Measurements from ENCODE around the gene RNPEP. TPM values are rescaled to one million over a fixed set of nuclear protein-coding genes. Genes with fewer than 3 reads are reported as not detected.

The RNPEP gene
- total and polyA plus RNA-seq, 4 donors: 19.1 to 41.4 (median 36.9) TPM

- Histone ChIP-seq H3K4me3 (ENCODE audit: low read depth, low read length) (peak overlapping the region; percentile 65), H3K36me3 (ENCODE audit: control insufficient read depth, insufficient read depth, low read length) (peaks cover 10% of the 10 kb centered on the region), H3K9me3 (ENCODE audit: control insufficient read depth, insufficient read depth, low read length) (no peaks in the 10 kb centered on the region), H3K27ac (ENCODE audit: low read depth, low read length) (peak overlapping the region; percentile 80), H3K27me3 (ENCODE audit: control insufficient read depth, insufficient read depth, low read length) (no peaks in the 10 kb centered on the region), H3K4me1 (ENCODE audit: control insufficient read depth, insufficient read depth, low read length) (peaks cover 11% of the 10 kb centered on the region)
- WGBS (ENCODE audit: insufficient coverage): 20% methylated on average over 8 of the region's 11 CpGs
- peak in 3 of 6 donors; percentile 5 to 43 (median 7) for DNase-seq (ENCODE audit: low read depth in 4 of 6, low spot score in 6 of 6)
Measured at GRCh38 chr1:201983380-201983805, 945 bp downstream of the RNPEP start.

- no peak overlapping the region for H3K27ac ChIP-seq (ENCODE audit: low read depth, low read length)
- no peak for DNase-seq (ENCODE audit: low read depth in 4 of 6, low spot score in 6 of 6)
- H3K4me3 ChIP-seq (ENCODE audit: low read depth, low read length): no peak overlapping the region
- H3K27me3 ChIP-seq (ENCODE audit: control insufficient read depth, insufficient read depth, low read length): no peaks in the 10 kb centered on the region
- H3K9me3 ChIP-seq (ENCODE audit: control insufficient read depth, insufficient read depth, low read length): no peaks in the 10 kb centered on the region
- H3K36me3 ChIP-seq (ENCODE audit: control insufficient read depth, insufficient read depth, low read length): peaks cover 14% of the 10 kb centered on the region
- H3K4me1 ChIP-seq (ENCODE audit: control insufficient read depth, insufficient read depth, low read length): peaks cover 11% of the 10 kb centered on the region
- WGBS (ENCODE audit: insufficient coverage): no CpG with 5 or more reads among the region's 3 CpGs
Measured at GRCh38 chr1:201984446-201984845, 2.0 kb downstream of the RNPEP start.

DNA sequence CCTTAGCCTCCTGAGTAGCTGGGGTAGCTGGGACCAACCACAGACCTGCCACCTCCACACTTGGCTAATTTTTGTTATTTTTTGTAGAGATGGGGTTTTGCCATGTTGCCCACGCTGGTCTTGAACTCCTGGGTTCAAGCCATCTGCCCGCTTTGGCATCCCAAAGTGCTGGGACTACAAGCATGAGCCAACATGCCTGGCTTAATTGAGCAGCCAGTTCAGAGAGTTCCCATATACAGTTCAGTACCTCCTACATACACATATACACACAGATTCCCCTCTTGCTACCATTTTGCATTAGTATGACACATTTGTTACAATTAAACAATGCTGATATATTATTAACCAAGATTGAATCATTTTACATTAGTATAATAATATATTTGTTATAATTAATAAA is 2.9 kb downstream of the RNPEP start:
- Histone ChIP-seq H3K4me3 (ENCODE audit: low read depth, low read length) (no peak overlapping the region), H3K4me1 (ENCODE audit: control insufficient read depth, insufficient read depth, low read length) (peaks cover 11% of the 10 kb centered on the region), H3K9me3 (ENCODE audit: control insufficient read depth, insufficient read depth, low read length) (no peaks in the 10 kb centered on the region), H3K36me3 (ENCODE audit: control insufficient read depth, insufficient read depth, low read length) (peaks cover 24% of the 10 kb centered on the region), H3K27ac (ENCODE audit: low read depth, low read length) (no peak overlapping the region), H3K27me3 (ENCODE audit: control insufficient read depth, insufficient read depth, low read length) (no peaks in the 10 kb centered on the region)
- 92% methylated on average over 2 of the region's 2 CpGs for WGBS (ENCODE audit: insufficient coverage)
- no peak for DNase-seq (ENCODE audit: low read depth in 4 of 6, low spot score in 6 of 6)

- peaks cover 5% of the 10 kb centered on the region for H3K4me1 ChIP-seq (ENCODE audit: control insufficient read depth, insufficient read depth, low read length)
- H3K4me3 ChIP-seq (ENCODE audit: low read depth, low read length): no peak overlapping the region
- H3K9me3 ChIP-seq (ENCODE audit: control insufficient read depth, insufficient read depth, low read length): no peaks in the 10 kb centered on the region
- no peak for DNase-seq (ENCODE audit: low read depth in 4 of 6, low spot score in 6 of 6)
- no peaks in the 10 kb centered on the region for H3K27me3 ChIP-seq (ENCODE audit: control insufficient read depth, insufficient read depth, low read length)
- 97% methylated on average over 5 of the region's 7 CpGs for WGBS (ENCODE audit: insufficient coverage)
- H3K27ac ChIP-seq (ENCODE audit: low read depth, low read length): no peak overlapping the region
- peaks cover 47% of the 10 kb centered on the region for H3K36me3 ChIP-seq (ENCODE audit: control insufficient read depth, insufficient read depth, low read length)
Measured at GRCh38 chr1:201988601-201989000, 6.2 kb downstream of the RNPEP start.

GRCh38 chr1:201989354-201990128 is 7.1 kb downstream of the RNPEP start:
- no peak overlapping the region for H3K4me3 ChIP-seq (ENCODE audit: low read depth, low read length)
- peaks cover 56% of the 10 kb centered on the region for H3K36me3 ChIP-seq (ENCODE audit: control insufficient read depth, insufficient read depth, low read length)
- DNase-seq (ENCODE audit: low read depth in 4 of 6, low spot score in 6 of 6): no peak

GRCh38 chr1:201990427-201990826 is 8.0 kb downstream of the RNPEP start:
- no peaks in the 10 kb centered on the region for H3K27me3 ChIP-seq (ENCODE audit: control insufficient read depth, insufficient read depth, low read length)
- no peak overlapping the region for H3K4me3 ChIP-seq (ENCODE audit: low read depth, low read length)
- no peak overlapping the region for H3K27ac ChIP-seq (ENCODE audit: low read depth, low read length)
- WGBS (ENCODE audit: insufficient coverage): 60% methylated on average over 1 of the region's 6 CpGs
- no peaks in the 10 kb centered on the region for H3K4me1 ChIP-seq (ENCODE audit: control insufficient read depth, insufficient read depth, low read length)
- no peak for DNase-seq (ENCODE audit: low read depth in 4 of 6, low spot score in 6 of 6)
- H3K9me3 ChIP-seq (ENCODE audit: control insufficient read depth, insufficient read depth, low read length): no peaks in the 10 kb centered on the region
- H3K36me3 ChIP-seq (ENCODE audit: control insufficient read depth, insufficient read depth, low read length): peaks cover 62% of the 10 kb centered on the region

More at GRCh38 chr1:201989354-201990128, 7.1 kb downstream of the RNPEP start:
- no peaks in the 10 kb centered on the region for H3K4me1 ChIP-seq (ENCODE audit: control insufficient read depth, insufficient read depth, low read length)
- no peaks in the 10 kb centered on the region for H3K27me3 ChIP-seq (ENCODE audit: control insufficient read depth, insufficient read depth, low read length)
- H3K27ac ChIP-seq (ENCODE audit: low read depth, low read length): no peak overlapping the region
- H3K9me3 ChIP-seq (ENCODE audit: control insufficient read depth, insufficient read depth, low read length): no peaks in the 10 kb centered on the region
- WGBS (ENCODE audit: insufficient coverage): 99% methylated on average over 7 of the region's 10 CpGs

- Histone ChIP-seq H3K27me3 (ENCODE audit: control insufficient read depth, insufficient read depth, low read length) (no peaks in the 10 kb centered on the region), H3K27ac (ENCODE audit: low read depth, low read length) (no peak overlapping the region), H3K36me3 (ENCODE audit: control insufficient read depth, insufficient read depth, low read length) (peaks cover 78% of the 10 kb centered on the region), H3K4me1 (ENCODE audit: control insufficient read depth, insufficient read depth, low read length) (no peaks in the 10 kb centered on the region), H3K4me3 (ENCODE audit: low read depth, low read length) (no peak overlapping the region), H3K9me3 (ENCODE audit: control insufficient read depth, insufficient read depth, low read length) (no peaks in the 10 kb centered on the region)
- 56% methylated on average over 15 of the region's 16 CpGs for WGBS (ENCODE audit: insufficient coverage)
- DNase-seq (ENCODE audit: low read depth in 4 of 6, low spot score in 6 of 6): peak in 3 of 6 donors; percentile 22 to 79 (median 55)
Measured at GRCh38 chr1:201999625-202000238, 17.3 kb downstream of the RNPEP start.

DNA sequence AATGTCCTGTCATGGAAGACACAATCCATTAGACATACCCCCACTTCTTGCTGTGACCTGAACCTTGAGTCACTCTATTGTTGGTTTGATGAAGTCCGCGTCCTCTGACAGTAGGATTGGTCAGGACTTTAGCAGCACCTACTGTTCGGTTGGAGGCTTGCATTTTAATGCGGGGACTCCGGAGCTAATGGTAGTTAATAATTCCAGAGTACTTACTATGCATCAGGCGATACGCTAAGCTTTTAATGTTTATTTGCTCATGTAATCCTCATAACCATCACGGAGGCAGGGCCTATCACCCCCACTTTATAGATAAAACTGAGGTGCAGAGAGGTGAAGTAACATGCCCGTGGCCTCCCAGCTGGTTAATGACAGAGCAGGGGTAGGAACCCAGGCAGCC is 20.1 kb downstream of the RNPEP start:
- Histone ChIP-seq H3K27ac (ENCODE audit: low read depth, low read length) (no peak overlapping the region), H3K9me3 (ENCODE audit: control insufficient read depth, insufficient read depth, low read length) (no peaks in the 10 kb centered on the region), H3K27me3 (ENCODE audit: control insufficient read depth, insufficient read depth, low read length) (no peaks in the 10 kb centered on the region), H3K36me3 (ENCODE audit: control insufficient read depth, insufficient read depth, low read length) (peaks cover 65% of the 10 kb centered on the region), H3K4me3 (ENCODE audit: low read depth, low read length) (no peak overlapping the region), H3K4me1 (ENCODE audit: control insufficient read depth, insufficient read depth, low read length) (no peaks in the 10 kb centered on the region)
- peak in 1 of 6 donors; percentile 11 for DNase-seq (ENCODE audit: low read depth in 4 of 6, low spot score in 6 of 6)
- no CpG with 5 or more reads among the region's 9 CpGs for WGBS (ENCODE audit: insufficient coverage)

DNA sequence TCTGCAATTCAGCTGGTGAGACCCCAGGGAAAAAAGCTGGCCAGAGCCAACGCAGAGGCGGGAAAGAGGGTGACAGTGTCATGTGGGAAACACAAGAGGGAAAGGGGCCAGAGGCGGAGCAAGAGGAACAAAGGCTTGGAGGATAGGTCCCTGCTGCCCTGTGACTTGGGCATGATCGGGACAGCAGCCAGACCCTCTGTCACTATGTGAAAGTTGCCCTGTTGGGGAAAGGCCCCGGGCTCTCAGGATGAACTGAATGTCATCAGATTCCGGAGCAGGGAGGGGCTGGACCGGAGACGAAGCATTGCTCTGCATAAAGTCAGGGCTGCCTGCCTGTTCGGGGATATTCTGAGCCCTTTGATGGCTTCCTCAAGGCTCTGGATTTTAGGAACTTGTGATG is 22.3 kb downstream of the RNPEP start:
- H3K4me1 ChIP-seq (ENCODE audit: control insufficient read depth, insufficient read depth, low read length): peaks cover 5% of the 10 kb centered on the region
- no peaks in the 10 kb centered on the region for H3K27me3 ChIP-seq (ENCODE audit: control insufficient read depth, insufficient read depth, low read length)
- no peak overlapping the region for H3K27ac ChIP-seq (ENCODE audit: low read depth, low read length)
- H3K9me3 ChIP-seq (ENCODE audit: control insufficient read depth, insufficient read depth, low read length): no peaks in the 10 kb centered on the region
- WGBS (ENCODE audit: insufficient coverage): 83% methylated on average over 9 of the region's 9 CpGs
- no peak for DNase-seq (ENCODE audit: low read depth in 4 of 6, low spot score in 6 of 6)
- no peak overlapping the region for H3K4me3 ChIP-seq (ENCODE audit: low read depth, low read length)
- peaks cover 64% of the 10 kb centered on the region for H3K36me3 ChIP-seq (ENCODE audit: control insufficient read depth, insufficient read depth, low read length)

- Histone ChIP-seq H3K36me3 (ENCODE audit: control insufficient read depth, insufficient read depth, low read length) (peaks cover 55% of the 10 kb centered on the region), H3K27ac (ENCODE audit: low read depth, low read length) (no peak overlapping the region)
Measured at GRCh38 chr1:202005958-202006357, 23.5 kb downstream of the RNPEP start.

More at GRCh38 chr1:202005958-202006357, 23.5 kb downstream of the RNPEP start:
- Histone ChIP-seq H3K9me3 (ENCODE audit: control insufficient read depth, insufficient read depth, low read length) (no peaks in the 10 kb centered on the region), H3K4me3 (ENCODE audit: low read depth, low read length) (no peak overlapping the region), H3K27me3 (ENCODE audit: control insufficient read depth, insufficient read depth, low read length) (no peaks in the 10 kb centered on the region), H3K4me1 (ENCODE audit: control insufficient read depth, insufficient read depth, low read length) (peaks cover 17% of the 10 kb centered on the region)
- peak in 1 of 6 donors; percentile 9 for DNase-seq (ENCODE audit: low read depth in 4 of 6, low spot score in 6 of 6)
- no CpG with 5 or more reads among the region's 2 CpGs for WGBS (ENCODE audit: insufficient coverage)

Measured in spinal cord (tissue), 10 donors.